ENCODE results near the gene CDK15. TPM values are rescaled to one million over a fixed set of nuclear protein-coding genes. Genes with fewer than 3 reads are reported as not detected.

CDK15 gene
- polyA plus RNA-seq, 2 of the 4 experiments (the other 2 are of a cell fraction), result not detected

DNA sequence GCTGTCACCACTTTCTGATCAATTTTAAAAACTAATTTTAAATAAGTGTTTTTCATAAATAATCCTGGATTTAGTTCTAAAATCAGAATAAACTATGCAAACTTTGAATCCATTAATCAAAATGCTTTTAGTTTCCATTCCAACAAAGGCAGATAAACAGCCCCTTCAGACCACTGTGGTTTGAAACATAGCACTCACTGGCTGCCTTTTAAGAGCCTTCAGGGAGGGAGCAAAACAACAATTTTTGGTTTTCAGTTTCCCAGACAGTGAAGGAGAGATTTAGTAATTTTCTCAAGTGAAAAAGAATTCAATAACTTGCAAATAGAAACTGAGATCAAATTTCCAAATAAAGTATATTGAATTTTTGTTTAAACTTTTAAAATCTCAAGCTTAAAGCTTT lies 46.1 kb downstream of the CDK15 start:
- DNase-seq (ENCODE audit: low read depth in 1 of 2, low spot score in 1 of 2) (no peak), FAIRE-seq (no peak), ATAC-seq (no peak)
- Histone ChIP-seq H3K4me1 (peaks cover 9% of the 10 kb centered on the region), H3K27ac (no peak overlapping the region), H3K4me3 (no peak overlapping the region), H3K9me3 (no peaks in the 10 kb centered on the region), H3K4me2 (peak overlapping the region; percentile 30; the same call in 2 of the 3 replicates)
- no peak for TF ChIP-seq JUN (IDR thresholded peaks at IDR 0.05)
- no peak for TF ChIP-seq HOXB13 (CRISPR knock-in tag; IDR thresholded peaks at IDR 0.05; ENCODE audit: low read depth)
- TF ChIP-seq CHD2 (IDR thresholded peaks at IDR 0.05; ENCODE audit: low read length, partially characterized antibody), result no peak
- TF ChIP-seq EP300 (IDR thresholded peaks at IDR 0.05), result no peak
- no peak for TF ChIP-seq MAZ (IDR thresholded peaks at IDR 0.05; ENCODE audit: borderline replicate concordance, low read depth, low read length)
- no peak for TF ChIP-seq REST (IDR thresholded peaks at IDR 0.05)
- no peak for TF ChIP-seq EHMT2 (IDR thresholded peaks at IDR 0.05; ENCODE audit: low read depth)
- TF ChIP-seq ZC3H11A (IDR thresholded peaks at IDR 0.05), result no peak
- TF ChIP-seq CBX2 (IDR thresholded peaks at IDR 0.05; ENCODE audit: borderline replicate concordance, low read depth), result no peak
- no peak for TF ChIP-seq RARB (CRISPR knock-in tag; IDR thresholded peaks at IDR 0.05)
- TF ChIP-seq RFX5 (IDR thresholded peaks at IDR 0.05), result no peak
- POLR2A ChIA-PET, result no interaction called here
- CTCF ChIA-PET, result interaction anchor here (1.2 kb wide), 1 partner anchor 57 kb away, joined by 3 read pairs; no protein-coding TSS in a partner anchor

- Histone ChIP-seq H3K9me3 (no peaks in the 10 kb centered on the region), H3K4me2 (peak overlapping the region; percentile 30), H3K27ac (no peak overlapping the region), H3K4me3 (no peak overlapping the region), H3K4me1 (peaks cover 9% of the 10 kb centered on the region)
- 30% methylated on average over 1 of the region's 1 CpG for WGBS (ENCODE audit: missing lambda C conversion rate)
- peak; percentile 47 to 54; a peak in 2 of 6 replicates for ATAC-seq
- CTCF ChIA-PET, result interaction anchor here (1.2 kb wide), 1 partner anchor 58 kb away, joined by 3 read pairs; no protein-coding TSS in a partner anchor
- FAIRE-seq, result no peak
- peak; percentile 22 to 25 for DNase-seq (ENCODE audit: low read depth in 1 of 2, low spot score in 1 of 2)
- no peak for TF ChIP-seq ZC3H11A (IDR thresholded peaks at IDR 0.05)
- TF ChIP-seq, protein P1, sequence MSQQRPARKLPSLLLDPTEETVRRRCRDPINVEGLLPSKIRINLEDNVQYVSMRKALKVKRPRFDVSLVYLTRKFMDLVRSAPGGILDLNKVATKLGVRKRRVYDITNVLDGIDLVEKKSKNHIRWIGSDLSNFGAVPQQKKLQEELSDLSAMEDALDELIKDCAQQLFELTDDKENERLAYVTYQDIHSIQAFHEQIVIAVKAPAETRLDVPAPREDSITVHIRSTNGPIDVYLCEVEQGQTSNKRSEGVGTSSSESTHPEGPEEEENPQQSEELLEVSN (IDR thresholded peaks at IDR 0.05; ENCODE audit: borderline replicate concordance, low read depth), result no peak
- no peak for TF ChIP-seq FOSL2 (IDR thresholded peaks at IDR 0.05)
- peak; percentile 31; the same call in 1 of the 2 replicates for TF ChIP-seq FOSL2 (CRISPR knock-in tag; IDR thresholded peaks at IDR 0.05)
- TF ChIP-seq HOXB13 (CRISPR knock-in tag; IDR thresholded peaks at IDR 0.05; ENCODE audit: low read depth), result no peak
- POLR2A ChIA-PET, result no interaction called here
Observed at GRCh38 chr2:201852878-201853415, 46.6 kb downstream of the CDK15 start.

GRCh38 chr2:201854221-201854801 lies 48.0 kb downstream of the CDK15 start:
- POLR2A ChIA-PET, result interaction anchor here (0.7 kb wide), 1 partner anchor 1664 kb away, joined by 3 read pairs; no protein-coding TSS in a partner anchor
- DNase-seq (ENCODE audit: low read depth in 1 of 2, low spot score in 1 of 2), result no peak
- no peak overlapping the region for H3K4me2 ChIP-seq
- 38% methylated on average over 4 of the region's 4 CpGs for WGBS (ENCODE audit: missing lambda C conversion rate)
- no peak overlapping the region for H3K27ac ChIP-seq
- peak; percentile 56 to 70; a peak in 3 of 6 replicates for ATAC-seq
- H3K4me1 ChIP-seq, result peaks cover 9% of the 10 kb centered on the region
- TF ChIP-seq, protein P2, sequence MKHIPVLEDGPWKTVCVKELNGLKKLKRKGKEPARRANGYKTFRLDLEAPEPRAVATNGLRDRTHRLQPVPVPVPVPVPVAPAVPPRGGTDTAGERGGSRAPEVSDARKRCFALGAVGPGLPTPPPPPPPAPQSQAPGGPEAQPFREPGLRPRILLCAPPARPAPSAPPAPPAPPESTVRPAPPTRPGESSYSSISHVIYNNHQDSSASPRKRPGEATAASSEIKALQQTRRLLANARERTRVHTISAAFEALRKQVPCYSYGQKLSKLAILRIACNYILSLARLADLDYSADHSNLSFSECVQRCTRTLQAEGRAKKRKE (CRISPR knock-in tag; IDR thresholded peaks at IDR 0.05; ENCODE audit: low read depth), result no peak
- TF ChIP-seq RNF2 (IDR thresholded peaks at IDR 0.05; ENCODE audit: borderline replicate concordance, low read depth) (no peak), HOXA7 (CRISPR knock-in tag; IDR thresholded peaks at IDR 0.05) (no peak), ZC3H11A (IDR thresholded peaks at IDR 0.05) (no peak), BCL3 (IDR thresholded peaks at IDR 0.05) (no peak), NFE2L2 (conservative IDR thresholded peaks at IDR 0.05; ENCODE audit: low read length) (no peak)
- TF ChIP-seq, protein P3, sequence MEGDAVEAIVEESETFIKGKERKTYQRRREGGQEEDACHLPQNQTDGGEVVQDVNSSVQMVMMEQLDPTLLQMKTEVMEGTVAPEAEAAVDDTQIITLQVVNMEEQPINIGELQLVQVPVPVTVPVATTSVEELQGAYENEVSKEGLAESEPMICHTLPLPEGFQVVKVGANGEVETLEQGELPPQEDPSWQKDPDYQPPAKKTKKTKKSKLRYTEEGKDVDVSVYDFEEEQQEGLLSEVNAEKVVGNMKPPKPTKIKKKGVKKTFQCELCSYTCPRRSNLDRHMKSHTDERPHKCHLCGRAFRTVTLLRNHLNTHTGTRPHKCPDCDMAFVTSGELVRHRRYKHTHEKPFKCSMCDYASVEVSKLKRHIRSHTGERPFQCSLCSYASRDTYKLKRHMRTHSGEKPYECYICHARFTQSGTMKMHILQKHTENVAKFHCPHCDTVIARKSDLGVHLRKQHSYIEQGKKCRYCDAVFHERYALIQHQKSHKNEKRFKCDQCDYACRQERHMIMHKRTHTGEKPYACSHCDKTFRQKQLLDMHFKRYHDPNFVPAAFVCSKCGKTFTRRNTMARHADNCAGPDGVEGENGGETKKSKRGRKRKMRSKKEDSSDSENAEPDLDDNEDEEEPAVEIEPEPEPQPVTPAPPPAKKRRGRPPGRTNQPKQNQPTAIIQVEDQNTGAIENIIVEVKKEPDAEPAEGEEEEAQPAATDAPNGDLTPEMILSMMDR (IDR thresholded peaks at IDR 0.05), result no peak
- TF ChIP-seq, protein P4, sequence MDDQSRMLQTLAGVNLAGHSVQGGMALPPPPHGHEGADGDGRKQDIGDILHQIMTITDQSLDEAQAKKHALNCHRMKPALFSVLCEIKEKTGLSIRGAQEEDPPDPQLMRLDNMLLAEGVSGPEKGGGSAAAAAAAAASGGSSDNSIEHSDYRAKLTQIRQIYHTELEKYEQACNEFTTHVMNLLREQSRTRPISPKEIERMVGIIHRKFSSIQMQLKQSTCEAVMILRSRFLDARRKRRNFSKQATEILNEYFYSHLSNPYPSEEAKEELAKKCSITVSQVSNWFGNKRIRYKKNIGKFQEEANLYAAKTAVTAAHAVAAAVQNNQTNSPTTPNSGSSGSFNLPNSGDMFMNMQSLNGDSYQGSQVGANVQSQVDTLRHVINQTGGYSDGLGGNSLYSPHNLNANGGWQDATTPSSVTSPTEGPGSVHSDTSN (IDR thresholded peaks at IDR 0.05), result no peak
- H3K9me3 ChIP-seq, result no peaks in the 10 kb centered on the region
- FAIRE-seq, result no peak
- no peak overlapping the region for H3K4me3 ChIP-seq
- CTCF ChIA-PET, result interaction anchor here (0.6 to 1.6 kb wide), 5 partner anchors 12 to 622 kb away, joined by 3 to 7 read pairs (median 4); no protein-coding TSS in a partner anchor

Data from A549 (cell line).